Adrenal gland (tissue), 5 donors: ENCODE measurements around the gene AIFM3.

Source experiments
- POLR2A ChIP-seq, 2 donors: fragments of 450-650 bp; IDR thresholded peaks; one replicate each; pipeline ENCODE4 v1.6.1; 2017; ENCODE audit warnings: antibody characterized with exemption in 2 of 2, mild to moderate bottlenecking in 2 of 2, moderate library complexity in 1 of 2
- TF ChIP-seq, protein P1 (sequence below), 6 experiments: fragments of 450-650 bp in 4 of 6; fragments of 200-600 bp in 2 of 6; sonication (generic) in 1 of 6; IDR thresholded peaks; 1 replicate in 5 of 6; 2 replicates in 1 of 6; pipeline versions ENCODE4 v1.5.1 to v1.8.0; 2016 to 2021; ENCODE audit warnings: antibody characterized with exemption in 6 of 6, mild to moderate bottlenecking in 2 of 6, moderate library complexity in 1 of 6
- donor health status: DM: no; HTN: no; CAD: no.

DNA sequence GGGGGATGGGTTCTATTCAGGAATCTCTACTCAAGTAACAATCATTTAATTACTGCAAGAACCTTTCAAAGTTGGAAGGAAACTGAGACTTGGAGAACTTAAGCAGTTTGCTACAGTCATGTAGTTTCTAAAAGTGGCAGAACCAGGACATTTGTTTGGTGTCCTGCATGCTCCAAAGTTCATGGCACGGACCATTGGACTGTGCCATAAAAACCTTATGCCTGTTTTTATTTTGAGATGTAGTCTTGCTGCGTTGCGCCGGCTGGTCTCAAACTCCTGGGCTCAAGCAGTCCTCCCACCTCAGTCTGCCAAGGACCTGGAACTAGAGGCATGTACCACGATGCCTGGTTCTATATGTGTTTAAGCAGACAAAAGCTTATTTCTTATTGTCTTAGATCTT is 18.6 kb upstream of the AIFM3 start:
- TF ChIP-seq POLR2A (IDR thresholded peaks at IDR 0.05) = no peak
- TF ChIP-seq, protein P1, sequence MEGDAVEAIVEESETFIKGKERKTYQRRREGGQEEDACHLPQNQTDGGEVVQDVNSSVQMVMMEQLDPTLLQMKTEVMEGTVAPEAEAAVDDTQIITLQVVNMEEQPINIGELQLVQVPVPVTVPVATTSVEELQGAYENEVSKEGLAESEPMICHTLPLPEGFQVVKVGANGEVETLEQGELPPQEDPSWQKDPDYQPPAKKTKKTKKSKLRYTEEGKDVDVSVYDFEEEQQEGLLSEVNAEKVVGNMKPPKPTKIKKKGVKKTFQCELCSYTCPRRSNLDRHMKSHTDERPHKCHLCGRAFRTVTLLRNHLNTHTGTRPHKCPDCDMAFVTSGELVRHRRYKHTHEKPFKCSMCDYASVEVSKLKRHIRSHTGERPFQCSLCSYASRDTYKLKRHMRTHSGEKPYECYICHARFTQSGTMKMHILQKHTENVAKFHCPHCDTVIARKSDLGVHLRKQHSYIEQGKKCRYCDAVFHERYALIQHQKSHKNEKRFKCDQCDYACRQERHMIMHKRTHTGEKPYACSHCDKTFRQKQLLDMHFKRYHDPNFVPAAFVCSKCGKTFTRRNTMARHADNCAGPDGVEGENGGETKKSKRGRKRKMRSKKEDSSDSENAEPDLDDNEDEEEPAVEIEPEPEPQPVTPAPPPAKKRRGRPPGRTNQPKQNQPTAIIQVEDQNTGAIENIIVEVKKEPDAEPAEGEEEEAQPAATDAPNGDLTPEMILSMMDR (IDR thresholded peaks at IDR 0.05) = no peak
